ENCODE measurements around the gene NOXA1.

- no peak for TF ChIP-seq CTCF (IDR thresholded peaks at IDR 0.05)
- no peak for TF ChIP-seq POLR2A (IDR thresholded peaks at IDR 0.05)
Measured at GRCh38 chr9:137462396-137462985, 39.3 kb downstream of the NOXA1 start.
